Neural progenitor cell (in vitro differentiated cells): ENCODE data around the gene GCN1.

Experiments used
- CTCF ChIP-seq: fragments of 200-600 bp; sonication (generic); IDR thresholded peaks from 2 replicates; pipeline ENCODE4 v1.5.1; 2017; ENCODE audit warnings: antibody characterized with exemption, mild to moderate bottlenecking
- EZH2 ChIP-seq: fragments of 200-600 bp; sonication (generic); IDR thresholded peaks from 2 replicates; pipeline ENCODE4 v1.6.1; 2017; ENCODE audit warnings: antibody characterized with exemption, mild to moderate bottlenecking, moderate library complexity

GRCh38 chr12:120181991-120182631 is 12.4 kb downstream of the GCN1 start:
- TF ChIP-seq CTCF (no peak), EZH2 (no peak)
